Fibroblast of lung (primary cell): Measurements from ENCODE around the gene C6orf141.

ENCODE experiments used
- CTCF ChIP-seq, 2 donors: IDR thresholded peaks in 1 of 2; conservative IDR thresholded peaks in 1 of 2; 1 replicate in 1 of 2; 2 replicates in 1 of 2; pipeline ENCODE4 v1.5.1; 2011 to 2012; ENCODE audit warnings: low read length in 2 of 2, control low read depth in 1 of 2, inconsistent platforms in 1 of 2, low read depth in 1 of 2, mild to moderate bottlenecking in 1 of 2
- EZH2 ChIP-seq: IDR thresholded peaks from 2 replicates; pipeline ENCODE4 v1.5.1; 2012; ENCODE audit warnings: low read length, control low read depth, mild to moderate bottlenecking; ENCODE audit errors: missing control alignments

DNA sequence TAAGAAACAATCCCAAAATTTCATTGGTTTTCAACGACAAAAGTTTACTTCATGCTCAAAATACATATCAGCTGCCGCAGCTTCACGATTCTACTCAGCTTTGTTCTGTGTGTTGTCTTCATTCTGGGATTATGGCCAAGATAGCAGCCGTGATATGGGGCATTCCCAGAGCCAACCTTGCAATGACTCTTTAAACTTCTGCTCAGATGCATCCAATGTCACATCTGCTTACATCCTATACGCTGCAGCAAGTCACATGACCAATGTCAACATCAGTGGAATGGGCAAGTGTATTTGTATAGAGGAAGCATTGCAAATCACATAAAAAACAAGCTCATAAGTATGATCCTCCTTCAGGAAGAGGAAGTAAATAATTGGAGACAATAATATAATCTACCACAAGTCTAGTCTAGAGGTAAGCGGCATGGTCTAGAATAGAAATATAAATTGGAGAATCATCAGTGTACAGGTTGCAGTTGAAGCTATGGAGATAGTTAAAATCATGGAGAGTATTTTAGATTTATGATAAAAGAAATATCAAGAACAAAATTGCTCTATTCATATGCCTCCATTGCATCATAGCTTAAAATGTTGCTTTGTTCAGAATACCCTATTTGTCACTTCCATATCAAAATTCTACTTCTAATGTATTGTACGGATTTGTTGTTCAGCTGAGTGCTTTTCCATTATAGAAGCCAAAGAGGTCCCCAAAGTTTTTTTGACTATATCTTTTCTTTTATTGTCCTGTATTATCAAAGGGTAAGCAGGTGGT is 7.2 kb upstream of the C6orf141 start:
- TF ChIP-seq CTCF (conservative IDR thresholded peaks at IDR 0.05 in 1 of 2, IDR thresholded peaks at IDR 0.05 in 1 of 2; ENCODE audit: low read depth in 1 of 2, low read length in 2 of 2) (no peak), EZH2 (no peak)
